Peyer's patch (tissue), 4 donors: ENCODE data around the gene TMEM178B.

Source experiments
- CTCF ChIP-seq, 6 experiments: fragments of 450-650 bp in 4 of 6; fragments of 200-600 bp in 2 of 6; sonication (generic) in 1 of 6; IDR thresholded peaks; one replicate each; pipeline ENCODE4 v1.5.1; 2017 to 2019; ENCODE audit warnings: antibody characterized with exemption in 6 of 6, mild to moderate bottlenecking in 3 of 6, moderate library complexity in 1 of 6
- POLR2A ChIP-seq, 2 donors: fragments of 450-650 bp; IDR thresholded peaks; one replicate each; pipeline ENCODE4 v1.5.1; 2017; ENCODE audit warnings: antibody characterized with exemption in 2 of 2, mild to moderate bottlenecking in 2 of 2, moderate library complexity in 2 of 2

- TF ChIP-seq CTCF (IDR thresholded peaks at IDR 0.05), result no peak
- no peak for TF ChIP-seq POLR2A (IDR thresholded peaks at IDR 0.05)
Measured at GRCh38 chr7:141073641-141074161, at the start of gene TMEM178B.
